Gastroesophageal sphincter (tissue), 3 donors: ENCODE data around the gene PHEX.

Experiments used
- CTCF ChIP-seq, 4 experiments: fragments of 200-600 bp in 2 of 4; fragments of 450-650 bp in 2 of 4; sonication (generic) in 1 of 4; IDR thresholded peaks; one replicate each; pipeline ENCODE4 v1.5.1; 2017 to 2019; ENCODE audit warnings: antibody characterized with exemption in 4 of 4, mild to moderate bottlenecking in 2 of 4, moderate library complexity in 2 of 4
- EP300 ChIP-seq: sonication (generic); formaldehyde crosslinking; IDR thresholded peaks from one replicate; pipeline ENCODE4 v1.6.1; 2017; ENCODE audit warnings: antibody characterized with exemption, mild to moderate bottlenecking
- POLR2A ChIP-seq, 2 donors: fragments of 450-650 bp; IDR thresholded peaks; one replicate each; pipeline ENCODE4 v1.6.1; 2017; ENCODE audit warnings: antibody characterized with exemption in 2 of 2, mild to moderate bottlenecking in 2 of 2, moderate library complexity in 1 of 2
- POLR2AphosphoS5 ChIP-seq: sonication (generic); formaldehyde crosslinking; IDR thresholded peaks from one replicate; pipeline ENCODE4 v1.6.1; 2017; ENCODE audit warnings: antibody characterized with exemption

DNA sequence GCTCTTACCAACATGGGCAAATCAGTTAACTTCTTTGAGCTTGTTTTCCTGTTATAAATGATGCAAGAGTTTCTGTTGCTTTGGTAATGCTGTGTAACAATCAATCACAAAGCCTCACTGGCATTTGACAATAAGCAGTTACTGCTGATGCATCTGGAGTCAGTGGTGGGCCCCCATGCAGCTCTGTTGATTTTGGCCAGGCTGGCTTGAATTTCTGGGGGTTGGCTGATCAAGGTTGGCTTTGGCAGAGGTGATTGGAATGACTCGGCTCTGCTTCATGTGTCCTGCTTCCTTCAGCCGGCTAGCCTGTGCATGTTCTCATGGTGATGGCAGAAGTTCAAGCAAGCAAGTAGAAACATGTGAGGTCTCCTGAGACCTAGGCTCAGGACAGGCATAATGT, 90.4 kb downstream of the PHEX start:
- no peak for TF ChIP-seq CTCF (IDR thresholded peaks at IDR 0.05)
- TF ChIP-seq POLR2A (IDR thresholded peaks at IDR 0.05) = no peak
- peak; percentile 9 for TF ChIP-seq POLR2AphosphoS5
- TF ChIP-seq EP300 = no peak
